Measurements from ENCODE around the gene ZNF343. TPM values are rescaled to one million over a fixed set of nuclear protein-coding genes. Genes with fewer than 3 reads are reported as not detected.

ZNF343 gene
- total RNA-seq, 1 experiment from 2014 or later, result 13.8 TPM

GRCh38 chr20:2536560-2536986 lies 27.9 kb upstream of the ZNF343 start, which contains the start of gene TMC2:
Gene TMC2 (plus strand): TSS chr20:2536573. CDS start chr20:2536622, 49 bp downstream.
- no peaks in the 10 kb centered on the region for H3K27me3 ChIP-seq (replicated peaks; ENCODE audit: insufficient read depth, low read depth, low read length, poor library complexity)
- TF ChIP-seq EZH2 (IDR thresholded peaks at IDR 0.05; ENCODE audit: borderline replicate concordance, low read depth, low read length, poor library complexity, severe bottlenecking), result no peak
- no peak for TF ChIP-seq CTCF (conservative IDR thresholded peaks at IDR 0.05; ENCODE audit: low read depth, low read length)

GRCh38 chr20:2535711-2536559 lies 27.2 kb upstream of the ZNF343 start:
- no TSS peak for BruUV-seq (replicated peaks)
- Histone ChIP-seq H3K27ac (ENCODE audit: low read depth, low read length, poor library complexity, severe bottlenecking) (no peak overlapping the region), H3K27me3 (replicated peaks; ENCODE audit: insufficient read depth, low read depth, low read length, poor library complexity) (no peaks in the 10 kb centered on the region), H3K9me3 (ENCODE audit: low read depth, low read length, poor library complexity, severe bottlenecking) (no peaks in the 10 kb centered on the region), H3K4me1 (ENCODE audit: insufficient read depth, low read length, poor library complexity, severe bottlenecking) (no peaks in the 10 kb centered on the region), H3K4me3 (ENCODE audit: low read depth, low read length, poor library complexity, severe bottlenecking) (no peak overlapping the region), H3K36me3 (ENCODE audit: insufficient read depth, low read length, poor library complexity, severe bottlenecking) (no peaks in the 10 kb centered on the region)
- ChIA-PET CTCF (no interaction called here), POLR2A (ENCODE audit: low non-redundant PET) (no interaction called here)
- intact Hi-C loops (cut with micrococcal nuclease; ENCODE audit: unreplicated experiment), result no loop called here
- TF ChIP-seq EZH2 (IDR thresholded peaks at IDR 0.05; ENCODE audit: borderline replicate concordance, low read depth, low read length, poor library complexity, severe bottlenecking), result no peak
- no peak for TF ChIP-seq CTCF (conservative IDR thresholded peaks at IDR 0.05; ENCODE audit: low read depth, low read length)
- DNase-seq (ENCODE audit: low spot score), result no peak

More at GRCh38 chr20:2536560-2536986, 27.9 kb upstream of the ZNF343 start, which contains the start of gene TMC2:
- no TSS peak for BruUV-seq (replicated peaks)
- Histone ChIP-seq H3K4me1 (ENCODE audit: insufficient read depth, low read length, poor library complexity, severe bottlenecking) (no peaks in the 10 kb centered on the region), H3K9me3 (ENCODE audit: low read depth, low read length, poor library complexity, severe bottlenecking) (no peaks in the 10 kb centered on the region), H3K27ac (ENCODE audit: low read depth, low read length, poor library complexity, severe bottlenecking) (no peak within 1 kb of the TSS), H3K36me3 (ENCODE audit: insufficient read depth, low read length, poor library complexity, severe bottlenecking) (no peaks in the 10 kb centered on the region), H3K4me3 (ENCODE audit: low read depth, low read length, poor library complexity, severe bottlenecking) (no peak within 1 kb of the TSS)
- ChIA-PET POLR2A (ENCODE audit: low non-redundant PET) (no interaction called here), CTCF (no interaction called here)
- no peak for DNase-seq (ENCODE audit: low spot score)
- intact Hi-C loops (cut with micrococcal nuclease; ENCODE audit: unreplicated experiment), result no loop called here

GRCh38 chr20:2533118-2533517 lies 24.4 kb upstream of the ZNF343 start:
- ChIA-PET POLR2A (ENCODE audit: low non-redundant PET) (no interaction called here), CTCF (no interaction called here)
- no peak for DNase-seq (ENCODE audit: low spot score)
- intact Hi-C loops (cut with micrococcal nuclease; ENCODE audit: unreplicated experiment), result no loop called here
- no peaks in the 10 kb centered on the region for H3K27me3 ChIP-seq (replicated peaks; ENCODE audit: insufficient read depth, low read depth, low read length, poor library complexity)
- H3K4me3 ChIP-seq (ENCODE audit: low read depth, low read length, poor library complexity, severe bottlenecking), result no peak overlapping the region
- H3K9me3 ChIP-seq (ENCODE audit: low read depth, low read length, poor library complexity, severe bottlenecking), result no peaks in the 10 kb centered on the region
- no peaks in the 10 kb centered on the region for H3K36me3 ChIP-seq (ENCODE audit: insufficient read depth, low read length, poor library complexity, severe bottlenecking)
- BruUV-seq (replicated peaks), result no TSS peak
- no peaks in the 10 kb centered on the region for H3K4me1 ChIP-seq (ENCODE audit: insufficient read depth, low read length, poor library complexity, severe bottlenecking)
- TF ChIP-seq EZH2 (IDR thresholded peaks at IDR 0.05; ENCODE audit: borderline replicate concordance, low read depth, low read length, poor library complexity, severe bottlenecking), result no peak
- TF ChIP-seq CTCF (conservative IDR thresholded peaks at IDR 0.05; ENCODE audit: low read depth, low read length), result no peak
- no peak overlapping the region for H3K27ac ChIP-seq (ENCODE audit: low read depth, low read length, poor library complexity, severe bottlenecking)

Measured in A673 (cell line).